ENCODE data around the gene FBXW10B. TPM values are rescaled to one million over a fixed set of nuclear protein-coding genes. Genes with fewer than 3 reads are reported as not detected.
"Not testable (repeated sequence)": the region's sequence is repeated elsewhere in the genome, so short reads cannot be mapped to it uniquely, and the experiment has no call there.

FBXW10B gene
- total RNA-seq, 1 donor from 2014 or later = 3.3 TPM

DNA sequence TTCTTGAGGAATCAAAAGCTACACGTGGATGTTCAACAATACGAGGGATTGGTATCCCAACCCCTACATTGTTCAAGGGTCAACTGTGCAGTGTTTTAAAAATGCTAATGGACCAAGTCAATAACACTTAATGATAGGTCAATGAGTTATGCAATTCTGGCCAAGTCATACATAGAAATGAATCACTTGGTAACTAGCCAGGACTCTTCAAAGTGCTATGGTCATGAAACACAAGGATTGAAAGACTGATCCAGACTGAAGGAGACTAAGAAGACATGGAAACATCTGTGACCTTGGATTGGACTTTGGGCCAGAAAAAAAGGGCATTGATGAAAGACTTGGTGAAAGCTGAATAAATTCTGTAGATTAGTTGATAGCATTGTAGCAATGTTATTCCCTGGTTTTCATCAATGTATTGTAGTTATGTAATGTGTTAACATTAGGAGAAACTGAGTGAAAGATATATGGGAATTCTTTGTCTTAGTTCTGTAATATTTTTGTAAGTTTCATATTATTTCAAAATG, 11.5 kb upstream of the FBXW10B start:
- H3K4me1 Mint-ChIP-seq (ENCODE audit: unreplicated experiment); DNase-seq (ENCODE audit: extremely low spot score, unreplicated experiment); H3K27ac Mint-ChIP-seq; H3K9me3 Mint-ChIP-seq; H3K4me3 Mint-ChIP-seq; H3K27me3 Mint-ChIP-seq: not testable (repeated sequence)
- H3K36me3 Mint-ChIP-seq = peaks cover 10% of the 10 kb centered on the region

DNA sequence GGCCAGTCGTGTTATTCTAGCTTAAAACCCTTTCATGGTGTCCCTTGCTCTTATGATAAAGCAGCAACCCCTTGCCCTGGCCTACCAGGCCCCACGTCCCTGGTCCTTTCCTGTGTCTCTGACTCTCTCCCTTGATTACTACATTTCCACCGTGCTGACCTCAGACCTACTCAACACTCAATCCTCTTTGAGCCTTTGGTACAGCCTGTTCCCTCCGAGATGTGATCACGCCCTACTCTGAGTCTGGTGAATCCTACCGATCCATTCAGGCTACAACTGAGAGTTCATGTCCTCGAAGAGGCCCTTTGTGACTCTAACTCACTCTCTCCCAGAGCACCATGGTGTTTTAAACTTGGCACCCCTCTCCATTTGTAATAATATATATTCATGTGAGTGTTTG, 10.5 kb upstream of the FBXW10B start:
- peaks cover 10% of the 10 kb centered on the region for H3K36me3 Mint-ChIP-seq
- H3K9me3 Mint-ChIP-seq; DNase-seq (ENCODE audit: extremely low spot score, unreplicated experiment); H3K27me3 Mint-ChIP-seq; H3K27ac Mint-ChIP-seq; H3K4me1 Mint-ChIP-seq (ENCODE audit: unreplicated experiment); H3K4me3 Mint-ChIP-seq: not testable (repeated sequence)

DNA sequence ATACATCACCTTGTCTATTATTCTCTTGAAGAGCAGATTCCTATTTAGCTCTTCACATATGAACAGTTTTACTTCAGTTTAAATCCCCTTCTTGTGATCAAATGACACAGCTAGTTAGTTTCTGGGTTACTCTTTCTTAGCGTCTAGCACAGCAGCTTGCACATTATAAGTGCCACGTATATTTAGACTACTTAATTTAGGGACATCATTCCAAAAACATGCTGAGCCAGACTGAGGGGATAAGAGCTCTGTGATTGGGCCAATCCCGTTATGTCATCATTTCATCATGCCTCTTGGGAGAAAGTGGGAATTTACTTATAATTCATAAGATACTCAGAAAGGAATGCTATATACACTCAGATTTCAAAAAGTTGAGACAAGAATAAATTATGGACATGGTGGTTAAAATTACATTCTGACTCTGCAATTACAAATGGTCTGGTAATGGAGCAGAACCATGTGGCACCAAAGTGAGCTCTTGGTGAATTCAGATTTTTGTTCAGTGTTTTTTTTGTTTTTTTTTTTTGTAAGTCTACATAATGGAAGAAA, 4.2 kb upstream of the FBXW10B start:
- H3K27ac Mint-ChIP-seq; H3K9me3 Mint-ChIP-seq; DNase-seq (ENCODE audit: extremely low spot score, unreplicated experiment); H3K4me3 Mint-ChIP-seq; H3K27me3 Mint-ChIP-seq; H3K36me3 Mint-ChIP-seq; H3K4me1 Mint-ChIP-seq (ENCODE audit: unreplicated experiment): not testable (repeated sequence)

DNA sequence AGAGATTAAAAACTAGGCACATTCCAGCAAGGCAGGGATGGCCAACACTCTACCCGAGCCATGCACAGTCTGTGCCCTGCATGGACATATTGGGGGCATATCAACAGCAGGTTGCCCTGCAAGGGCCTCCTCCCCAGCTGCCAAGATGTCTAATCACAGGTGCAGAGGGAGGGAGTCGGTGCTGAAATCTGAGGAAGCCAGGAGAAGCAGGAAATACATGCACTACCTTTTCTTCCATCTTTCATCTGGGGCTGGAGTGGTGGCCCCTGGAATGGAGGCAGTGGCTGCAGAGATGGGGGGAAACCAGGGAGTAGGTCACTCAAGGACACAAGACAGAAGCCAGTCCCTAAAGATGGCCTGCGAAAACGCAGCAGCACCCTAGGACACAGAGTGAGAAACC, 3.8 kb upstream of the FBXW10B start:
- DNase-seq (ENCODE audit: extremely low spot score, unreplicated experiment); H3K9me3 Mint-ChIP-seq: not testable (repeated sequence)

DNA sequence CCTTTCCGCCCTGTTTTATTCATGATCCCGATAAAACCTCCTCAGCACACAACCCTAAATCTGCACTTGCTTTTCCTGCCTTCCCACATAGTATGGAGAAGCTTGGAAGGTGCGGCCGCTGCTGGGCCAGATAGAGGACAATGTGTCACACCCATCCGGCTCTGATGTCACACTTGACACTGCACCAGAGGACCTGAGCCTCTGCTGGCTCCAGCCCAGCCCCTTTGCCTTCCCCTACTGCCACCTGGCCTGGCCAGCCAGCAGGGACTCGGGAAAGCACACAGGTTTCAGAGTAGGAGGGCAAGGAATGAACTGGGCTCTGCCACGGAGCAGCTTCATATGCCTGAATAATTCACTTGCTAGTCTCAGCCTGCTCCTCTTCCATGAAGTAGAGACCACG, 2.6 kb upstream of the FBXW10B start:
- H3K27ac Mint-ChIP-seq; H3K9me3 Mint-ChIP-seq; H3K27me3 Mint-ChIP-seq; H3K4me3 Mint-ChIP-seq; H3K4me1 Mint-ChIP-seq (ENCODE audit: unreplicated experiment); H3K36me3 Mint-ChIP-seq; DNase-seq (ENCODE audit: extremely low spot score, unreplicated experiment): not testable (repeated sequence)

More for the DNA sequence above, 3.8 kb upstream of the FBXW10B start:
- not testable (repeated sequence) for H3K4me1 Mint-ChIP-seq (ENCODE audit: unreplicated experiment); H3K27me3 Mint-ChIP-seq; H3K4me3 Mint-ChIP-seq; H3K36me3 Mint-ChIP-seq; H3K27ac Mint-ChIP-seq

DNA sequence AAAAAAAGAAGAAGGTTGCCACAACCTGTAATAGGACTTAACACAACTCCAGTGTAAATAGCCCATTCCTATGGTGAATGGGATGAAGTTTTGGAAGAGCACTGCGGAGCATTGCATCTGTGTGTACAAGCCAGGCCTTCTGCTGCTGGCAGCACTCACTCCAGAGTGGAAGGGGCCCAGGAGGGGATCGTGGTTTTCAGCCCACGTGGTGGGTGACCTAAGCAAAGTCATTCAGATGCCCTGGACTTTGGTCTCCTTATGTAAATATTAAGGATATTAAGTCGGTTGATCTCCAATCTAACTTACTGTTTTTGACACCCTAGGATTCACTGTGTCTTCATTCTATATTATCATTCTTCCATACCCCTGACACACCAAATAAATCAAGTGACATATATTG, 2.7 kb downstream of the FBXW10B start:
- not testable (repeated sequence) for H3K9me3 Mint-ChIP-seq; H3K36me3 Mint-ChIP-seq; H3K4me3 Mint-ChIP-seq; H3K4me1 Mint-ChIP-seq (ENCODE audit: unreplicated experiment); H3K27me3 Mint-ChIP-seq; H3K27ac Mint-ChIP-seq; DNase-seq (ENCODE audit: extremely low spot score, unreplicated experiment)

DNA sequence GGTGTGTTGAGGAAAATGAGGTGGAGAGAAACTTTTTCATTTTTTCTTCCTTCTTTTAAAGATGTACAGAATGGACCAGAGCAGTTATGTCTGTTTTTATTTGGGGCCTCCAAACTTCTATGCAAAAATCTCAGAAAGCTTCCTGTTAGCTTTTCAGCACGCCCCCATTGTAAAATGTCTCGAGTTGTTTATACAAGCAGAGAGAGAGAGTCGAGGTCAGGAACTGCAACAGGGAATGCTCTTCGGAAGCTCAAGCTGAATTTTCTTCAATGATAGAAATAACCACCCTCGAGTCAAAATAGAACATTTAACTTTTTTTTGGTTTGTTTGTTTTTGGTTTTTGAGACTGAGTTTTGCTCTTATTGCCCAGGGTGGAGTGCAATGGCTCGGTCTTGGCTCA, 3.7 kb downstream of the FBXW10B start:
- not testable (repeated sequence) for DNase-seq (ENCODE audit: extremely low spot score, unreplicated experiment); H3K27me3 Mint-ChIP-seq; H3K27ac Mint-ChIP-seq; H3K4me3 Mint-ChIP-seq; H3K4me1 Mint-ChIP-seq (ENCODE audit: unreplicated experiment); H3K36me3 Mint-ChIP-seq; H3K9me3 Mint-ChIP-seq

DNA sequence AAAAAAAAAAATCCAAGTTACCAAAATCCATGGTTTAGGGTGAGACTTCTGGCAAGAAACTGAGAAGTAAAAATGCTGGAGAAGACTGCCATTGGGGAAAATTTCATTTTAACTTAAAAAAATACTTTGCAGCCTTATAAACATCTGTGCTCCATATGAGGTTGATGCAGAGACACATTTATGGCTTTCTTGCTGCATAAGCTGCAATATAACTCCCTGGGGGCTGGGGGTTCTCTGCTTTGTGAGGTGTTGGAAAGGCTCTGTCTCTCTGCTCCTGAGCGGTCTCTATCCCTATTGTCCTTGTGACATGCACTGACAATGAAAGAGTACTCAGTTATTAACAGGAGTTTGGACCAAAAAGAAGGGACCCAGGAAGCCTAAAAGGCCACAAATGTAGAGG, 6.4 kb downstream of the FBXW10B start:
- not testable (repeated sequence) for DNase-seq (ENCODE audit: extremely low spot score, unreplicated experiment); H3K4me3 Mint-ChIP-seq; H3K27me3 Mint-ChIP-seq; H3K9me3 Mint-ChIP-seq; H3K4me1 Mint-ChIP-seq (ENCODE audit: unreplicated experiment); H3K27ac Mint-ChIP-seq; H3K36me3 Mint-ChIP-seq

DNA sequence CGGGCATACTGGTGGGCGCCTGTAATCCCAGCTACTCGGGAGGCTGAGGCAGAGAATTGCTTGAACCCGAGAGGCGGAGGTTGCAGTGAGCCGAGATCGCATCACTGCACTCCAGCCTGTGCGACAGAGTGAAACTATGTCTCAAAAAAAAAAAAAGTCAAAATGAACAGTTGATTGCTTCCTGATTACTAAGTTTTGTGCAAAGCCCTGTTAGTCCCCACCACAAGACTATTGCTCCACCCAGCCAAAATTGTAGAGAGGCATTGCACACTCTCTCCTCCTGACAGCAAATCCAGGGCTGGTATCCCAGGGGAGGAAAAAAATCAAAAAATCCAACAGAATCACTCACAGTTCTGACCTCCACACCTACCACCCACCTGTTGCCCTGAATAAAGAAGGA, 26.5 kb downstream of the FBXW10B start:
- not testable (repeated sequence) for H3K27ac Mint-ChIP-seq; H3K4me3 Mint-ChIP-seq; DNase-seq (ENCODE audit: extremely low spot score, unreplicated experiment); H3K4me1 Mint-ChIP-seq (ENCODE audit: unreplicated experiment); H3K36me3 Mint-ChIP-seq; H3K9me3 Mint-ChIP-seq; H3K27me3 Mint-ChIP-seq

DNA sequence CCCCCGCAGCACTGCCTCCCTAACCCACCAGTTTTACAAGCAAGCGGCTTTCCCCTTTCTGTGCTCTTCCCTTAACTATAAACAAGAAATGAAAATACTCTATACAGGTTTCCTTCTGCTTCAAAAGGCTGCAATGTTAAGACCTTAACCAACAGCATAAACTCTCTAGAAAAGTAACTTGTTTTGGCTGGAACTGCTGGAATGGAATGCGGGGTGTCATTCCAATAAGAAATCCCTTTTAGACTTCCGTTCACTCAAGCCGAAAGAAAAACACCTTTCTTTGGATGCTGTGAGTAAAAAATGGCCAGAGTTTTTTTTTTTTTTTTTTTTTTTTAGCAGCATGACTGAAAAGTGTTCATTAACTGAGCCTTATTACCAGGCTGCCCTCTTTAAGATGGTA, 27.5 kb downstream of the FBXW10B start:
- H3K36me3 Mint-ChIP-seq; H3K4me1 Mint-ChIP-seq (ENCODE audit: unreplicated experiment); H3K27ac Mint-ChIP-seq; H3K27me3 Mint-ChIP-seq; DNase-seq (ENCODE audit: extremely low spot score, unreplicated experiment); H3K9me3 Mint-ChIP-seq; H3K4me3 Mint-ChIP-seq: not testable (repeated sequence)

DNA sequence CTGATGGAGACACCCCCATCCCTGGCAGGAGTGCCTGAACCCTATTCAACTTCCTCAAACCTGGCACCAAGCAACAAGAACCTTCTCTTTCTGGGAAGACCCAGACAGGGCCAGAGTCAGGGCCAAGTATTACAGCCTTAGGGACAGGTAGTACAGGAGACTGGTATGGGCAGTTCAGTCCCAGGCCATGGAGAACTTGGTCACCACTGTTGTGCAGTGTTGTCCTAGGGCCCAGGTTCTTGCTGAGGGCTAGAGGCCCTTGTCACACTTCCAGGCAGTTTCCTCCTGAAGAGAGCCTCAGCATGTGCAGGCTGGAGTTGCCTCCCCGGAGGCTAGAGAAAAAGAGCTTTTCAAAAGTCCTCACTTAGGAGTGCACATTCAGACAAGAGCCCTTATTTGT, 28.7 kb downstream of the FBXW10B start:
- H3K9me3 Mint-ChIP-seq; DNase-seq (ENCODE audit: extremely low spot score, unreplicated experiment); H3K27me3 Mint-ChIP-seq; H3K36me3 Mint-ChIP-seq; H3K4me1 Mint-ChIP-seq (ENCODE audit: unreplicated experiment); H3K27ac Mint-ChIP-seq; H3K4me3 Mint-ChIP-seq: not testable (repeated sequence)

DNA sequence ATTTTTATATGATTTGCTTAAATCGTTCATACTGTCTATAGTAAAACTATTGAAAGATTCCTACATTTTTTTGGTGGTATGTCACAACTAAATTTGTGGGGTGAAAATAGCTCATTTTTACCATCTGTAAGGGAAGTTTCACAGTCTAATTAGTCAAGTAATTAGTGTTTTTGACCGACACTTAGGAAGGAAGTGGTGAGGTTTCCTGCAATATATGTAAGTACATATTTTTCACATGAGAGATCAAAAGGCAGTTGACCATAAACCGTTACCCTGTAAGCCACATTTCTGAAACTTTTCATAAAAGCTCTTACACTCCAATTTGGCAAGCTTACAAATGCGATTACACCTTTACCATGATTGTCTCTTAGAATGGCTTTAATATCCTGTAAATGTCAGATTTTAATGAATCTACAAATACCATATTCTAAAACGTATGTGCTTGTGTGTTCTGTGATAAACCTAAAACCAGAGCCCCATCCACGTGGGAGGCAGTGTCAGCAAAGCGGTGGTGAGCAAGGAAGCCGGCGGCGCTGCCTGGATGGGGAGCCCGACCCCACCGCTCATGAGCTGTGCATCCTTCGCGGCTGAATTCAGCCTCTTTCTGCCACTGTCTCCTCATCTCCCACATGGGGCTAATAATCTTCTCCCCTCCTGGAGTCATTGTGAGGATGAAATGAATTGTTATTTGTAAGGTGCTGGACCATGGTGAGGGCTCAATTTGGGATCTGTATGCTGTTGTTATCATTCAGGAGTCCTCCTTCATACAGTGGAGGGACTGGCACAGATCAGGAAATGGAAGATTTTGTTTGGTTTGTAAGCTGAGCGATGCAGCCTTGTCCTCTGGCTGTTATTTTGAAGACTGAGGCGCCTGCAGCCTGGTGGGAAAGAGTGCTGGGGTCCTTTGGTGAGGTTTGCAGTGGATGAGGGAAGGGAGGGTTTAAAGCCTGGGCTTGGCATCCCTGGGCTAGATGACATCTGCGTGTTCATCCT, 29.7 kb downstream of the FBXW10B start:
- H3K27me3 Mint-ChIP-seq; H3K9me3 Mint-ChIP-seq; H3K4me3 Mint-ChIP-seq; H3K36me3 Mint-ChIP-seq; H3K27ac Mint-ChIP-seq; DNase-seq (ENCODE audit: extremely low spot score, unreplicated experiment); H3K4me1 Mint-ChIP-seq (ENCODE audit: unreplicated experiment): not testable (repeated sequence)

DNA sequence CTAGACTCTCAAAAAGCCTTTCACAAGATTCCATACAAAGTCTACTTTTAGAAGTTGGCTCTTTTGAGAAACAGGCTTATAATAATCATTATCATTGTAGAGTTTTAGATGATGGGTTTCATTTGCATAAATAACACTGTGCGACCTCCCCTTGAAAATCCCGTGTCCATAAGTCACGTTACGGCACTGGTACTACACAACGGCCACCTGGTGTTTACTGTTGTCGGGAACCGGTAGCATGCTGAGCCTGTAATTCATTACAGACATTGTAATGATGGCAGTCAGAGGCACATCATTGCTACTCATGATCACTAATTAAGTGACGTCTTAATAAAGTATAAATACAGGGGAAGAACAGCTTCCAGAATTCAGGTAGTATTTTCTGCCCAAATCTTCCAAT, 31.5 kb downstream of the FBXW10B start:
- H3K27ac Mint-ChIP-seq; H3K4me1 Mint-ChIP-seq (ENCODE audit: unreplicated experiment); H3K27me3 Mint-ChIP-seq; H3K4me3 Mint-ChIP-seq; H3K36me3 Mint-ChIP-seq; H3K9me3 Mint-ChIP-seq; DNase-seq (ENCODE audit: extremely low spot score, unreplicated experiment): not testable (repeated sequence)

DNA sequence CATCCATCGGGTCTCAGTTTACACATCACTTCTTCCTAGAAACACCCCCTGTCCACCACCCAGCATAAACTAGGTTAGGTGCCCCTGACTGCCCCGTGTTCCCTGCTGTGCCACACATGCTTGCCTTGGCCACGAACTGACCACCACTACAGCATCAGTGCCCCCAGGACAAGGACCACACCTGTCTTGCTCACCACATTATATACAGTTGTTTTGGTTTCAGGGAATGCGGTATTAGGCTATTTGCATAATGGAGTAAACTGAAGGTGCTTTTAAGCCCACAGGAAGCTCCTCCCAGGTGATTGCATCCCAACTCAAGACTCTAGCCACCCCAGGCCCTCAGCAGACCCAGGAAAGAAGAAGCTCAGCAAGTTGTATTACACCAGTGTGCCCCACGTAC, 36.2 kb downstream of the FBXW10B start:
- not testable (repeated sequence) for H3K4me1 Mint-ChIP-seq (ENCODE audit: unreplicated experiment); H3K27me3 Mint-ChIP-seq; H3K27ac Mint-ChIP-seq; H3K36me3 Mint-ChIP-seq; DNase-seq (ENCODE audit: extremely low spot score, unreplicated experiment); H3K9me3 Mint-ChIP-seq; H3K4me3 Mint-ChIP-seq

All from type B pancreatic cell (in vitro differentiated cells).